Measurements from ENCODE around the gene PEAK3.

The PEAK3 gene

GRCh38 chr19:2282062-2282861 is at the start of gene PEAK3:
PEAK3 (minus strand) TSS chr19:2282175; CDS start chr19:2280931, 1,244 bp downstream.
- no peak for DNase-seq

- no peak for DNase-seq
Measured at GRCh38 chr19:2330632-2331284, 48.8 kb upstream of the PEAK3 start.

- DNase-seq, result no peak
Measured at GRCh38 chr19:2330255-2330631, 48.3 kb upstream of the PEAK3 start.

GRCh38 chr19:2329501-2329916 is 47.5 kb upstream of the PEAK3 start:
- no peak for DNase-seq

GRCh38 chr19:2329149-2329478 is 47.1 kb upstream of the PEAK3 start:
- no peak for DNase-seq

GRCh38 chr19:2328401-2329148 is 46.6 kb upstream of the PEAK3 start, which contains the start of the genes LSM7 and SPPL2B:
LSM7 (minus strand) TSS chr19:2328586; CDS start chr19:2328566, 20 bp downstream.
SPPL2B (plus strand) TSS chr19:2328684; CDS start chr19:2328710, 26 bp downstream.
- DNase-seq, result peak; percentile 83 to 97

- DNase-seq, result peak; percentile 53 to 58
Measured at GRCh38 chr19:2327773-2328400, 45.9 kb upstream of the PEAK3 start.

- no peak for DNase-seq
Measured at GRCh38 chr19:2326699-2327360, 44.9 kb upstream of the PEAK3 start.

GRCh38 chr19:2325281-2326046 is 43.5 kb upstream of the PEAK3 start:
- no peak for DNase-seq

GRCh38 chr19:2324220-2324948 is 42.4 kb upstream of the PEAK3 start:
- DNase-seq, result no peak

- no peak for DNase-seq
Measured at GRCh38 chr19:2323707-2324106, 41.7 kb upstream of the PEAK3 start.

- no peak for DNase-seq
Measured at GRCh38 chr19:2321565-2322283, 39.7 kb upstream of the PEAK3 start.

GRCh38 chr19:2320939-2321338 is 39.0 kb upstream of the PEAK3 start:
- DNase-seq, result no peak

- no peak for DNase-seq
Measured at GRCh38 chr19:2320049-2320448, 38.1 kb upstream of the PEAK3 start.

GRCh38 chr19:2319551-2319950 is 37.6 kb upstream of the PEAK3 start:
- no peak for DNase-seq

- DNase-seq, result no peak
Measured at GRCh38 chr19:2318923-2319322, 36.9 kb upstream of the PEAK3 start.

- DNase-seq, result no peak
Measured at GRCh38 chr19:2317756-2318155, 35.8 kb upstream of the PEAK3 start.

- DNase-seq, result no peak
Measured at GRCh38 chr19:2317300-2317699, 35.3 kb upstream of the PEAK3 start.

- DNase-seq, result peak; percentile 4 to 39
Measured at GRCh38 chr19:2315818-2316353, 33.9 kb upstream of the PEAK3 start.
